Right renal cortex interstitium (tissue), 3 donors: ENCODE measurements around the gene EFCAB7. TPM values are rescaled to one million over a fixed set of nuclear protein-coding genes. Genes with fewer than 3 reads are reported as not detected.

Experiments
- DNase-seq, 3 donors: peaks; one replicate each; pipeline ENCODE4 v3.0.0-alpha.2; 2013; ENCODE audit warnings: low read depth in 3 of 3, low spot score in 2 of 3
- polyA plus RNA-seq, 3 donors: library from polyadenylated mRNA; unstranded; fragments of 120-200 nt; gene quantifications; one replicate each; pipeline ENCODE4 v1.2.1, GENCODE V29; 2013; ENCODE audit not compliant: insufficient read length in 3 of 3

The EFCAB7 gene
- polyA plus RNA-seq, 3 donors, result 20.5 to 23.6 (median 22.0) TPM

- no peak for DNase-seq
Measured at GRCh38 chr1:63601061-63601460, 77.7 kb downstream of the EFCAB7 start.

GRCh38 chr1:63601463-63601862 lies 78.1 kb downstream of the EFCAB7 start:
- no peak for DNase-seq

- no peak for DNase-seq
Measured at GRCh38 chr1:63601912-63602311, 78.6 kb downstream of the EFCAB7 start.

GRCh38 chr1:63602629-63603028 lies 79.3 kb downstream of the EFCAB7 start:
- no peak for DNase-seq

- DNase-seq, result no peak
Measured at GRCh38 chr1:63603810-63604209, 80.5 kb downstream of the EFCAB7 start.

GRCh38 chr1:63607322-63607721 lies 84.0 kb downstream of the EFCAB7 start:
- DNase-seq, result no peak

GRCh38 chr1:63611231-63611630 lies 87.9 kb downstream of the EFCAB7 start:
- no peak for DNase-seq

- no peak for DNase-seq
Measured at GRCh38 chr1:63612564-63612963, 89.2 kb downstream of the EFCAB7 start.

GRCh38 chr1:63612971-63613370 lies 89.6 kb downstream of the EFCAB7 start:
- DNase-seq, result no peak

GRCh38 chr1:63615768-63616420 lies 92.6 kb downstream of the EFCAB7 start:
- DNase-seq, result peak; percentile 65 to 77 (median 70)

GRCh38 chr1:63617450-63617849 lies 94.1 kb downstream of the EFCAB7 start:
- DNase-seq, result no peak

- no peak for DNase-seq
Measured at GRCh38 chr1:63618011-63618410, 94.7 kb downstream of the EFCAB7 start.

- DNase-seq, result no peak
Measured at GRCh38 chr1:63619558-63619957, 96.2 kb downstream of the EFCAB7 start.

- DNase-seq, result no peak
Measured at GRCh38 chr1:63620671-63621070, 97.3 kb downstream of the EFCAB7 start.

GRCh38 chr1:63621075-63621474 lies 97.8 kb downstream of the EFCAB7 start:
- DNase-seq, result no peak

GRCh38 chr1:63621698-63622097 lies 98.4 kb downstream of the EFCAB7 start:
- no peak for DNase-seq

Other genes with a start within 250 kb of the EFCAB7 start
- gene FOXD3, start 201.0 kb upstream of the EFCAB7 start, polyA plus RNA-seq, result under 1 TPM in 2 of 3 donors, not detected in 1; 0.11 to 0.12 TPM
- 10 to 100 TPM; 23.6 to 27.3 (median 25.7) TPM for gene ALG6, start 155.9 kb upstream of the EFCAB7 start, polyA plus RNA-seq
- gene ITGB3BP, start 300 bp upstream of the EFCAB7 start, polyA plus RNA-seq, result 10 to 100 TPM; 55.3 to 67.9 (median 58.5) TPM
- gene PGM1, start 69.9 kb downstream of the EFCAB7 start, polyA plus RNA-seq, result 10 to 100 TPM; 31.4 to 31.9 (median 31.5) TPM